PC-9 (cell line): ENCODE measurements around the gene FEZF2.

Experiments used
- CTCF ChIP-seq: fragments of 200-600 bp; sonication (generic); conservative IDR thresholded peaks from 2 replicates; pipeline ENCODE4 v1.6.1; 2017; ENCODE audit warnings: mixed run types, antibody characterized with exemption, mild to moderate bottlenecking, moderate library complexity
- EZH2 ChIP-seq: fragments of 200-600 bp; sonication (generic); IDR thresholded peaks from 2 replicates; pipeline ENCODE4 v1.8.0; 2017; ENCODE audit warnings: antibody characterized with exemption, low read depth

DNA sequence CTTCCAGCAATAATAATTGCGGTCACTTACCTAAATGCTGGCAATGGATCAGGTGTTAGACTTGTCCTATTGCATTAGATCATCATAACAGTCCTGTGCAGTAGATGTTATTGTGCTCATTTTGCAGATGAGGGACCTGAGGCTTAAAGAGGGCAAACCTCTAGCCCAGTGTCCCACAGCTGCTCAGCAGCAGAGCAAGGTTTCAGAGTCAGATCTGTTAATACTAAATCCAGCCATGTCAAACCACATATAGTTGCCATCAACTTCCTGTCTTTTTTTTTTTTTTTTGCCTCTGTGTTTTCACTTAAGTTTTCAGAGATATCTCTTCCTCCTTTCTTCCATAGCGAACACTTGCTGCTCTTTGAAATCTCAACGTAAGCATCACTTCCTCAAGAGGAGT, 12.1 kb downstream of the FEZF2 start:
- TF ChIP-seq CTCF (no peak), EZH2 (no peak)
